ENCODE results near the gene ASTN1. TPM values are rescaled to one million over a fixed set of nuclear protein-coding genes. Genes with fewer than 3 reads are reported as not detected.

Gene ASTN1
- total RNA-seq, 1 experiment from 2014 or later: 0.05 TPM

- POLR2A ChIA-PET: no interaction called here
- in situ Hi-C loops (cut with HindIII; ENCODE audit: low pct_unique_long_range_greater_than_20kb, low sequenced_read_pairs): no loop called here
- CTCF ChIA-PET: no interaction called here
Observed at GRCh38 chr1:176854758-176855745, 309.5 kb downstream of the ASTN1 start.

DNA sequence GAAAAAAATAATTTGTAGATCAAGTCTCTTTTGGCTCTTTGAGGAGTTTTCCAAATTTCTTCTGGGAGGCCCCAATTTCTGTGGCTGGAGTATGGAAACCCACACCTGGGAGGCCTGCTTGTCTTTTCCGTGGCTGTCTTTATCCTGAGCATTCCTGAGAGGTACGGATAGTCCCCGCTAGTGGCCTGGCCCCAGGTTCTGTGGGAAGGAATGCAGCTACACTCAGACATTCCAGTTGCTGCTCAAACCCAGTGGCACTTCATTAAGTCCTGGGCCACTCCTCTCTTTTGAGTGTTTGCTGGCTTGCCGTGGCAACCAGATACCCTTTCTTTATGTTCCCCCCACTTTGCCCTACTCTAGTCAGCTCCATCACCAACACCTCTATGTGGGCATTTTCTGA lies 310.4 kb downstream of the ASTN1 start:
- no TSS peak for BruUV-seq (replicated peaks)
- intact Hi-C loops (cut with micrococcal nuclease; ENCODE audit: unreplicated experiment): no loop called here
- TF ChIP-seq CTCF (IDR thresholded peaks at IDR 0.05) (no peak), TCF7L2 (IDR thresholded peaks at IDR 0.05; ENCODE audit: low read depth, low read length) (no peak), SIN3A (IDR thresholded peaks at IDR 0.05; ENCODE audit: borderline replicate concordance, insufficient read depth, low read depth, low read length) (no peak), POLR2AphosphoS5 (IDR thresholded peaks at IDR 0.05; ENCODE audit: low read depth, low read length) (no peak), REST (IDR thresholded peaks at IDR 0.05; ENCODE audit: insufficient read depth in 1 of 2, low read depth in 2 of 2, low read length in 1 of 2) (no peak)
- Histone ChIP-seq H3K9me3 (ENCODE audit: control insufficient read depth, insufficient read depth, low read depth, low read length) (no peaks in the 10 kb centered on the region), H3K27ac (ENCODE audit: low read length) (no peak overlapping the region), H3K4me3 (ENCODE audit: low read depth in 2 of 2, low read length in 2 of 2) (no peak overlapping the region), H3K4me1 (ENCODE audit: control insufficient read depth, insufficient read depth, low read length) (no peaks in the 10 kb centered on the region), H3K36me3 (ENCODE audit: control insufficient read depth, insufficient read depth, low read length) (no peaks in the 10 kb centered on the region), H3K27me3 (ENCODE audit: control insufficient read depth, insufficient read depth, low read length) (no peaks in the 10 kb centered on the region)
- ChIA-PET POLR2A (no interaction called here), CTCF (no interaction called here)
- ATAC-seq (no peak), DNase-seq (ENCODE audit: low read depth, low spot score) (no peak)
- in situ Hi-C loops (cut with HindIII; ENCODE audit: low pct_unique_long_range_greater_than_20kb, low sequenced_read_pairs): no loop called here

More at GRCh38 chr1:176854758-176855745, 309.5 kb downstream of the ASTN1 start:
- Histone ChIP-seq H3K4me1 (ENCODE audit: control insufficient read depth, insufficient read depth, low read length) (no peaks in the 10 kb centered on the region), H3K27me3 (ENCODE audit: control insufficient read depth, insufficient read depth, low read length) (no peaks in the 10 kb centered on the region), H3K36me3 (ENCODE audit: control insufficient read depth, insufficient read depth, low read length) (no peaks in the 10 kb centered on the region), H3K9me3 (ENCODE audit: control insufficient read depth, insufficient read depth, low read depth, low read length) (no peaks in the 10 kb centered on the region), H3K27ac (ENCODE audit: low read length) (no peak overlapping the region), H3K4me3 (ENCODE audit: low read depth in 2 of 2, low read length in 2 of 2) (no peak overlapping the region)
- TF ChIP-seq TCF7L2 (IDR thresholded peaks at IDR 0.05; ENCODE audit: low read depth, low read length) (no peak), REST (IDR thresholded peaks at IDR 0.05; ENCODE audit: insufficient read depth in 1 of 2, low read depth in 2 of 2, low read length in 1 of 2) (no peak), POLR2AphosphoS5 (IDR thresholded peaks at IDR 0.05; ENCODE audit: low read depth, low read length) (no peak), SIN3A (IDR thresholded peaks at IDR 0.05; ENCODE audit: borderline replicate concordance, insufficient read depth, low read depth, low read length) (no peak), CTCF (IDR thresholded peaks at IDR 0.05) (no peak)
- BruUV-seq (replicated peaks): no TSS peak
- ATAC-seq (no peak), DNase-seq (ENCODE audit: low read depth, low spot score) (no peak)
- intact Hi-C loops (cut with micrococcal nuclease; ENCODE audit: unreplicated experiment): no loop called here

All from Panc1 (cell line).